ENCODE data around the gene CARD9.
"Not testable (repeated sequence)": the region's sequence is repeated elsewhere in the genome, so short reads cannot be mapped to it uniquely, and the experiment has no call there.

DNA sequence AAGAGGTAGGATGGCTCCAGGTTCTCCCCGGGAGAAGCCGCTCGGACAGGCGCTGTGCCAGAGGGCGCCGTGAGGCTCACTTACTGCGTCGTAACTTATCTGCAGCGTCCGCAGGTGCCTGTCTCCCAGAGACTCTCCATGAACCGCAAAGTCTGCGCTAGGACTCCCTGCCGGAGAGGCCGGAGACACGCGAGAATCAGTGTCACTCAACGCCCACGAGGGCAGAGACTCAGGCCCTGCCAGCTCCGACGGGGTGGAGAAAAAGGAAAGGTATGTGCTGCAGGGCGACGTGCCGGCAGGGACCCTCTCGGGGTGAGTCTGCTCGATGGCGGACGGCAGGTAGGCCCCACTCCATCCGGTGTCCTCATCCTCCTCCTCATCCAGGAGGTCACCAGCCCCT lies 33.6 kb upstream of the CARD9 start:
- TF ChIP-seq, protein P1, sequence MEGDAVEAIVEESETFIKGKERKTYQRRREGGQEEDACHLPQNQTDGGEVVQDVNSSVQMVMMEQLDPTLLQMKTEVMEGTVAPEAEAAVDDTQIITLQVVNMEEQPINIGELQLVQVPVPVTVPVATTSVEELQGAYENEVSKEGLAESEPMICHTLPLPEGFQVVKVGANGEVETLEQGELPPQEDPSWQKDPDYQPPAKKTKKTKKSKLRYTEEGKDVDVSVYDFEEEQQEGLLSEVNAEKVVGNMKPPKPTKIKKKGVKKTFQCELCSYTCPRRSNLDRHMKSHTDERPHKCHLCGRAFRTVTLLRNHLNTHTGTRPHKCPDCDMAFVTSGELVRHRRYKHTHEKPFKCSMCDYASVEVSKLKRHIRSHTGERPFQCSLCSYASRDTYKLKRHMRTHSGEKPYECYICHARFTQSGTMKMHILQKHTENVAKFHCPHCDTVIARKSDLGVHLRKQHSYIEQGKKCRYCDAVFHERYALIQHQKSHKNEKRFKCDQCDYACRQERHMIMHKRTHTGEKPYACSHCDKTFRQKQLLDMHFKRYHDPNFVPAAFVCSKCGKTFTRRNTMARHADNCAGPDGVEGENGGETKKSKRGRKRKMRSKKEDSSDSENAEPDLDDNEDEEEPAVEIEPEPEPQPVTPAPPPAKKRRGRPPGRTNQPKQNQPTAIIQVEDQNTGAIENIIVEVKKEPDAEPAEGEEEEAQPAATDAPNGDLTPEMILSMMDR (IDR thresholded peaks at IDR 0.05) = not testable (repeated sequence)
- not testable (repeated sequence) for TF ChIP-seq POLR2A (IDR thresholded peaks at IDR 0.05)

Measured in esophagus squamous epithelium (tissue), 4 donors.